Esophagus squamous epithelium (tissue), 4 donors: ENCODE results near the gene ITSN1.

Experiments
- POLR2A ChIP-seq, 4 donors: fragments of 450-650 bp; IDR thresholded peaks; one replicate each; pipeline ENCODE4 v1.6.1; 2017; ENCODE audit warnings: antibody characterized with exemption in 4 of 4, mild to moderate bottlenecking in 4 of 4, moderate library complexity in 3 of 4
- TF ChIP-seq, protein P1 (sequence below), 6 experiments: fragments of 450-650 bp in 4 of 6; fragments of 200-600 bp in 2 of 6; sonication (generic) in 2 of 6; IDR thresholded peaks; one replicate each; pipeline ENCODE4 v1.5.1; 2016 to 2019; ENCODE audit warnings: antibody characterized with exemption in 6 of 6, mild to moderate bottlenecking in 4 of 6, moderate library complexity in 4 of 6

DNA sequence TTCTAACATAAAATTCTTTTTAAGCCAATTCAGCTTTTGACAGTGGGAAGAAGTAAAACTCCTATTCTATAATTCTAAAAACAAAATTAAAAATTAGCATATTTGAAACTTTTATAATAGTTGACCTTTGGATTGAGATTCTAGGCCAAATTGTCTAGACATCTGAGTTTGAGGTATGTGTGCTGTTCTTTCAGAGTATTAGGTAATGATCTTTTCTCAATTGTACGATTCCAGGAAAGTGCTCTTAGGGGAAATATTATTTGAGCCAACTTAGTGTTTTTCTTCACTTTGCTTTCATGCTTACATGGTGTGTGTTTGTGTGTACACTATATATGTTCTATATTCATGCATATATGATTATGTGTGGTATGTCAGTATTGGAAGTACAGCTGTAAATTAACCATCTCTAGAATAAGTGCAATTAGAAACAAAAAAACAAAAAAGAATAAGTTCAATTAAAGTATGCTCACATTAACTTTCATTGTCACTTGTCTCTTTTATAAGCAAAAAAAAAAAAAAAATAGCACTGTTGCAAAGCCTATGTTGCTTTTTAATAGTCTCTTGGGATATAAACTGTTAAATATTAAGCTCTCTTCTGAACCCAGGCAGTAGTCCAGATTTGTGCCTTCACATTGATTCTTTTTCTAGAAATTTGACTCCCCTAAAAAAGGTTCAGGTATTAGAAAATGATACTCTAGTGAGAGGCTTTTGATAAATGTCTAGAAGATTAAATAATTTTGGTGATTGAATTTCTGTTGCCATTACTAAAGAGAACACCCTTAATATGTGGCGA lies 141.1 kb downstream of the ITSN1 start:
- TF ChIP-seq POLR2A (IDR thresholded peaks at IDR 0.05): no peak
- TF ChIP-seq, protein P1, sequence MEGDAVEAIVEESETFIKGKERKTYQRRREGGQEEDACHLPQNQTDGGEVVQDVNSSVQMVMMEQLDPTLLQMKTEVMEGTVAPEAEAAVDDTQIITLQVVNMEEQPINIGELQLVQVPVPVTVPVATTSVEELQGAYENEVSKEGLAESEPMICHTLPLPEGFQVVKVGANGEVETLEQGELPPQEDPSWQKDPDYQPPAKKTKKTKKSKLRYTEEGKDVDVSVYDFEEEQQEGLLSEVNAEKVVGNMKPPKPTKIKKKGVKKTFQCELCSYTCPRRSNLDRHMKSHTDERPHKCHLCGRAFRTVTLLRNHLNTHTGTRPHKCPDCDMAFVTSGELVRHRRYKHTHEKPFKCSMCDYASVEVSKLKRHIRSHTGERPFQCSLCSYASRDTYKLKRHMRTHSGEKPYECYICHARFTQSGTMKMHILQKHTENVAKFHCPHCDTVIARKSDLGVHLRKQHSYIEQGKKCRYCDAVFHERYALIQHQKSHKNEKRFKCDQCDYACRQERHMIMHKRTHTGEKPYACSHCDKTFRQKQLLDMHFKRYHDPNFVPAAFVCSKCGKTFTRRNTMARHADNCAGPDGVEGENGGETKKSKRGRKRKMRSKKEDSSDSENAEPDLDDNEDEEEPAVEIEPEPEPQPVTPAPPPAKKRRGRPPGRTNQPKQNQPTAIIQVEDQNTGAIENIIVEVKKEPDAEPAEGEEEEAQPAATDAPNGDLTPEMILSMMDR (IDR thresholded peaks at IDR 0.05): no peak
